HCT116 (cell line): Measurements from ENCODE around the gene CDH5. TPM values are rescaled to one million over a fixed set of nuclear protein-coding genes. Genes with fewer than 3 reads are reported as not detected.

Source experiments
- ATAC-seq: fragments of 200-7000 bp; cut with Tn5 transposase; 2 replicates; pipeline ENCODE4 v1.9.1; 2020; ENCODE audit warnings: mild to moderate bottlenecking, moderate library complexity
- BruUV-seq: library from RNA; stranded (reverse); fragments of 400-500 nt; replicated peaks from 2 replicates; lab custom pipeline; 2021; lab: Mats Ljungman, UMichigan
- CTCF ChIA-PET: fragments of 300-600 bp; sonication (Branson Sonifier 250); formaldehyde crosslinking; loops from one replicate; lab custom pipeline; 2021; ENCODE audit warnings: antibody characterized with exemption; lab: Charles Lee
- POLR2A ChIA-PET: fragments of 300-600, 350-600 bp; sonication (Branson Sonifier 250); formaldehyde crosslinking; loops from one replicate; lab custom pipeline; 2021; ENCODE audit warnings: antibody characterized with exemption; lab: Charles Lee
- RAD21 ChIA-PET, 2 experiments: fragments of 300-600 bp; sonication (Branson Sonifier 250); formaldehyde crosslinking; loops; one replicate each; lab custom pipeline; 2023; ENCODE audit warnings: low total read pairs in 2 of 2; ENCODE audit not compliant: uncharacterized antibody in 2 of 2, unreplicated experiment in 2 of 2, low non-redundant PET in 1 of 2; lab: Charles Lee
- DNase-seq: peaks from one replicate; pipeline ENCODE4 v3.0.0-alpha.2; 2010; ENCODE audit warnings: low read depth, low spot score
- H2AFZ ChIP-seq: fragments of 200-600 bp; shearing (Covaris generic), sonication (generic); 2 replicates; pipeline ENCODE4 v1.6.1; 2017; ENCODE audit warnings: low read depth, mixed run types, mixed read lengths, antibody characterized with exemption, low read length; ENCODE audit not compliant: poor library complexity, severe bottlenecking
- H3K27ac ChIP-seq: 2 replicates; pipeline ENCODE4 v1.5.1; 2012; ENCODE audit warnings: low read depth, low read length
- H3K27me3 ChIP-seq: fragments of 200-600 bp; sonication (generic); 2 replicates; pipeline ENCODE4 v1.6.1; 2016; ENCODE audit warnings: mixed run types, low read length, mixed read lengths; ENCODE audit not compliant: insufficient read depth
- H3K36me3 ChIP-seq, 2 experiments: fragments of 200-500 bp in 1 of 2; fragments of 200-600 bp in 1 of 2; sonication (Bioruptor generic) in 1 of 2; sonication (generic) in 1 of 2; 2 replicates each; pipeline versions ENCODE4 v1.5.1 to v1.6.1; 2014 to 2016; ENCODE audit warnings: low read length in 2 of 2, inconsistent platforms in 1 of 2, mixed read lengths in 1 of 2, mixed run types in 1 of 2; ENCODE audit not compliant: insufficient read depth in 2 of 2, control insufficient read depth in 1 of 2
- H3K4me1 ChIP-seq, 2 experiments: fragments of 200-600 bp in 1 of 2; sonication (generic) in 1 of 2; 2 replicates each; pipeline versions ENCODE4 v1.5.1 to v1.6.1; 2012 to 2017; ENCODE audit warnings: low read length in 2 of 2, inconsistent platforms in 1 of 2, mild to moderate bottlenecking in 1 of 2, mixed read lengths in 1 of 2, mixed run types in 1 of 2, moderate library complexity in 1 of 2; ENCODE audit not compliant: insufficient read depth in 2 of 2, control insufficient read depth in 1 of 2
- H3K4me2 ChIP-seq: fragments of 200-600 bp; sonication (generic); 2 replicates; pipeline ENCODE4 v1.6.1; 2017; ENCODE audit warnings: mixed run types, low read length, mixed read lengths
- H3K4me3 ChIP-seq, 2 experiments: fragments of 200-600 bp in 1 of 2; sonication (generic) in 1 of 2; replicated peaks in 1 of 2; 2 replicates each; pipeline ENCODE4 v1.5.1; 2011 to 2016; ENCODE audit warnings: low read length in 2 of 2, control low read depth in 1 of 2, low read depth in 1 of 2, mild to moderate bottlenecking in 1 of 2, mixed read lengths in 1 of 2, mixed run types in 1 of 2
- H3K79me2 ChIP-seq: fragments of 200-600 bp; sonication (generic); 2 replicates; pipeline ENCODE4 v1.6.1; 2017; ENCODE audit warnings: mild to moderate bottlenecking, mixed run types, low read length, moderate library complexity, mixed read lengths; ENCODE audit not compliant: insufficient read depth
- H3K9ac ChIP-seq: fragments of 200-600 bp; sonication (generic); 2 replicates; pipeline ENCODE4 v1.6.1; 2016; ENCODE audit warnings: low read length, mixed read lengths
- H3K9me2 ChIP-seq: fragments of 200-600 bp; sonication (generic), shearing (Covaris generic); 2 replicates; pipeline ENCODE4 v1.6.1; 2017; ENCODE audit warnings: mixed run types, mild to moderate bottlenecking, moderate library complexity; ENCODE audit not compliant: insufficient read depth
- H3K9me3 ChIP-seq, 2 experiments: fragments of 200-500 bp in 1 of 2; fragments of 200-600 bp in 1 of 2; sonication (Bioruptor generic) in 1 of 2; sonication (generic) in 1 of 2; 2 replicates each; pipeline ENCODE4 v1.6.1; 2014 to 2017; ENCODE audit warnings: low read length in 2 of 2, mixed read lengths in 2 of 2, inconsistent platforms in 1 of 2, low read depth in 1 of 2, mild to moderate bottlenecking in 1 of 2, mixed run types in 1 of 2, moderate library complexity in 1 of 2; ENCODE audit not compliant: control insufficient read depth in 1 of 2, insufficient read depth in 1 of 2
- H4K20me1 ChIP-seq: fragments of 200-600 bp; sonication (generic), shearing (Covaris generic); 2 replicates; pipeline ENCODE4 v1.6.1; 2017; ENCODE audit warnings: mixed run types, mild to moderate bottlenecking, moderate library complexity; ENCODE audit not compliant: insufficient read depth
- ATF3 ChIP-seq: IDR thresholded peaks from 2 replicates; pipeline ENCODE4 v1.6.1; 2012
- CEBPB ChIP-seq: IDR thresholded peaks from 2 replicates; pipeline ENCODE4 v1.6.1; 2012; ENCODE audit warnings: low read depth
- CTCF ChIP-seq, 3 experiments: fragments of 200-600 bp in 1 of 3; sonication (generic) in 1 of 3; IDR thresholded peaks in 2 of 3; conservative IDR thresholded peaks in 1 of 3; 2 replicates each; pipeline ENCODE4 v1.5.1; 2012 to 2017; ENCODE audit warnings: low read depth in 2 of 3, low read length in 2 of 3, antibody characterized with exemption in 1 of 3, borderline replicate concordance in 1 of 3, control low read depth in 1 of 3, mild to moderate bottlenecking in 1 of 3, mixed read lengths in 1 of 3, mixed run types in 1 of 3, moderate library complexity in 1 of 3; ENCODE audit not compliant: insufficient read depth in 1 of 3
- EGR1 ChIP-seq: IDR thresholded peaks from 2 replicates; pipeline ENCODE4 v1.6.1; 2012; ENCODE audit warnings: low read depth
- ELF1 ChIP-seq: IDR thresholded peaks from 2 replicates; pipeline ENCODE4 v1.6.1; 2012; ENCODE audit warnings: low read depth, borderline replicate concordance
- EZH2 ChIP-seq: fragments of 200-600 bp; sonication (generic); IDR thresholded peaks from 2 replicates; pipeline ENCODE4 v1.6.1; 2017; ENCODE audit warnings: antibody characterized with exemption, mixed run types
- EZH2phosphoT487 ChIP-seq: fragments of 200-600 bp; IDR thresholded peaks from 2 replicates; pipeline ENCODE4 v1.6.1; 2018; ENCODE audit warnings: antibody characterized with exemption, borderline replicate concordance
- JUND ChIP-seq: IDR thresholded peaks from 2 replicates; pipeline ENCODE4 v1.6.1; 2012
- MAX ChIP-seq: IDR thresholded peaks from 2 replicates; pipeline ENCODE4 v1.6.1; 2012
- POLR2A ChIP-seq: IDR thresholded peaks from 2 replicates; pipeline ENCODE4 v1.7.0; 2011; ENCODE audit warnings: borderline replicate concordance; ENCODE audit not compliant: insufficient read depth, insufficient read length; ENCODE audit errors: extremely low read depth
- POLR2AphosphoS5 ChIP-seq: IDR thresholded peaks from 2 replicates; pipeline ENCODE4 v1.6.1; 2011; ENCODE audit warnings: mild to moderate bottlenecking, low read depth, low read length, moderate library complexity
- RAD21 ChIP-seq: IDR thresholded peaks from 2 replicates; pipeline ENCODE4 v1.6.1; 2012; ENCODE audit warnings: low read depth, mild to moderate bottlenecking
- REST ChIP-seq: IDR thresholded peaks from 2 replicates; pipeline ENCODE4 v1.6.1; 2012; ENCODE audit warnings: low read depth
- SIN3A ChIP-seq: IDR thresholded peaks from 2 replicates; pipeline ENCODE4 v1.6.1; 2012; ENCODE audit warnings: low read depth
- SRF ChIP-seq: IDR thresholded peaks from 2 replicates; pipeline ENCODE4 v1.6.1; 2012; ENCODE audit warnings: low read depth
- YY1 ChIP-seq: IDR thresholded peaks from 2 replicates; pipeline ENCODE4 v1.6.1; 2011; ENCODE audit warnings: low read length, low read depth, moderate library complexity, mild to moderate bottlenecking; ENCODE audit not compliant: insufficient replicate concordance; ENCODE audit errors: extremely low read depth
- ZBTB33 ChIP-seq: IDR thresholded peaks from 2 replicates; pipeline ENCODE4 v1.6.1; 2011; ENCODE audit warnings: mild to moderate bottlenecking, low read length, moderate library complexity; ENCODE audit not compliant: insufficient replicate concordance; ENCODE audit errors: extremely low read depth
- ZNF274 ChIP-seq: fragments of 200-500 bp; sonication (Bioruptor generic); IDR thresholded peaks from 2 replicates; pipeline ENCODE4 v1.6.1; 2014; ENCODE audit warnings: mild to moderate bottlenecking, low read depth, low read length, inconsistent platforms
- intact Hi-C: fragments of 100-400 bp; cut with micrococcal nuclease; formaldehyde crosslinking; loops from 2 replicates; pipeline ENCODE4 v1.10.0; 2022
- total RNA-seq: library from RNA; stranded (reverse); gene quantifications from one replicate; pipeline ENCODE4 v1.2.1, GENCODE V29; 2021; ENCODE audit not compliant: unreplicated experiment

The CDH5 gene
- total RNA-seq, 1 experiment from 2014 or later, result 0.15 TPM

- no TSS peak for BruUV-seq
- ChIA-PET POLR2A (no interaction called here), CTCF (no interaction called here), RAD21 (no interaction called here)
- no peak for ATAC-seq
- no peaks in the 10 kb centered on the region for H3K9me3 ChIP-seq
- H3K9ac ChIP-seq, result no peak overlapping the region
- no peaks in the 10 kb centered on the region for H3K79me2 ChIP-seq
- H3K4me1 ChIP-seq, result peaks cover 10 to 21% of the 10 kb centered on the region in 2 experiments
- H3K27ac ChIP-seq, result no peak overlapping the region
- TF ChIP-seq CEBPB, result no peak
- TF ChIP-seq ATF3, result no peak
- TF ChIP-seq REST, result no peak
- TF ChIP-seq ELF1, result no peak
- TF ChIP-seq EZH2, result no peak
- no peak for TF ChIP-seq EZH2phosphoT487
- TF ChIP-seq YY1, result no peak
- TF ChIP-seq MAX, result no peak
- TF ChIP-seq SIN3A, result no peak
- no peak for TF ChIP-seq CTCF (IDR thresholded peaks at IDR 0.05 in 2 of 3, conservative IDR thresholded peaks at IDR 0.05 in 1 of 3; ENCODE audit: borderline replicate concordance in 1 of 3, insufficient read depth in 1 of 3, low read depth in 2 of 3, low read length in 2 of 3)
- TF ChIP-seq JUND, result no peak
- TF ChIP-seq EGR1, result no peak
- no peak for TF ChIP-seq POLR2AphosphoS5
- no peak for TF ChIP-seq ZNF274
- no peak for TF ChIP-seq RAD21
- no peak for TF ChIP-seq ZBTB33
- TF ChIP-seq SRF, result no peak
- TF ChIP-seq POLR2A, result no peak
- H3K4me2 ChIP-seq, result no peak overlapping the region
- intact Hi-C loops, result no loop called here
- no peaks in the 10 kb centered on the region for H3K36me3 ChIP-seq
- H3K27me3 ChIP-seq, result peaks cover 12% of the 10 kb centered on the region; the same call in 1 of the 2 replicates
- no peak overlapping the region for H2AFZ ChIP-seq
- DNase-seq, result no peak
- H4K20me1 ChIP-seq, result no peaks in the 10 kb centered on the region
- no peak overlapping the region for H3K4me3 ChIP-seq
- no peaks in the 10 kb centered on the region for H3K9me2 ChIP-seq
Observed at GRCh38 chr16:66363211-66363777, 3.2 kb upstream of the CDH5 start.
